ENCODE results near the gene TUBG2. TPM values are rescaled to one million over a fixed set of nuclear protein-coding genes. Genes with fewer than 3 reads are reported as not detected.

TUBG2 gene
- total RNA-seq, 1 experiment from 2014 or later: 20.4 TPM

DNA sequence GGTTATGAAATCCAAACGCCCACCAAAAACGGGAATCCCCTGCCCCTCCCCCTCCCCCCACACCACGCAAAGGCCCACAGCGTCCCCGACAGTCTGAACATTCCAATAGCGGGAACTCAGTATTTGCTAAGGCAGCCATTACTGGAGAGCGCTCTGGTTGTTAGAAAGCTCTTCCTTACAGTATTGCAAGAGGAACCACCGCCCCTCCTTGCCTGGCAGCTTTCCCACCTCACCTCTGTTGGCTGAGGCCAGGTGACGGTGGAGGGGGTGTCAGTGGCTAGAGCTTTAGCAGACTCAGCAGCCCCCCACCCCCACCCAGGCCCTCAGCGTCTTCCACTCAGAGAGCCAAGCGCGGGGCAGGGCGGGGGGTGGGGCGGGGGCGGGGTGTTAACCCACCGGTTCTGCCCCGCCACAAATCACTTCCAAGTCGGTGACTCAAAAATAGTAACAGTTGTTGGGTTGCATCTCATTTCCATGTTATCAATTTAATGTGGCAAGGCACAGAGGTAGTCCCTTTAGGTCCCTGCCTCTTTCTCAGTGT lies 19.9 kb downstream of the TUBG2 start:
- H4K91ac ChIP-seq (ENCODE audit: insufficient read length, low read depth, low read length): no peak overlapping the region
- H3K36me3 Mint-ChIP-seq (ENCODE audit: insufficient read depth in 1 of 3, low read depth in 3 of 3): peaks cover 0 to 5% (median 0%) of the 10 kb centered on the region in 3 experiments; a peak in 2 of 7 replicates
- no peak overlapping the region for H4K5ac ChIP-seq (ENCODE audit: insufficient read length, low read depth, low read length)
- no peak overlapping the region for H2BK120ac ChIP-seq (ENCODE audit: low read depth, low read length, poor library complexity, severe bottlenecking)
- peak overlapping the region; percentile 83 for H3K4me2 ChIP-seq (ENCODE audit: insufficient read depth, insufficient read length, low read length)
- H3K9me3 ChIP-seq (ENCODE audit: control insufficient read depth, low read depth, low read length): no peaks in the 10 kb centered on the region
- H3K27ac ChIP-seq (ENCODE audit: insufficient read length, low read depth, low read length): no peak overlapping the region
- TF ChIP-seq, protein P1, sequence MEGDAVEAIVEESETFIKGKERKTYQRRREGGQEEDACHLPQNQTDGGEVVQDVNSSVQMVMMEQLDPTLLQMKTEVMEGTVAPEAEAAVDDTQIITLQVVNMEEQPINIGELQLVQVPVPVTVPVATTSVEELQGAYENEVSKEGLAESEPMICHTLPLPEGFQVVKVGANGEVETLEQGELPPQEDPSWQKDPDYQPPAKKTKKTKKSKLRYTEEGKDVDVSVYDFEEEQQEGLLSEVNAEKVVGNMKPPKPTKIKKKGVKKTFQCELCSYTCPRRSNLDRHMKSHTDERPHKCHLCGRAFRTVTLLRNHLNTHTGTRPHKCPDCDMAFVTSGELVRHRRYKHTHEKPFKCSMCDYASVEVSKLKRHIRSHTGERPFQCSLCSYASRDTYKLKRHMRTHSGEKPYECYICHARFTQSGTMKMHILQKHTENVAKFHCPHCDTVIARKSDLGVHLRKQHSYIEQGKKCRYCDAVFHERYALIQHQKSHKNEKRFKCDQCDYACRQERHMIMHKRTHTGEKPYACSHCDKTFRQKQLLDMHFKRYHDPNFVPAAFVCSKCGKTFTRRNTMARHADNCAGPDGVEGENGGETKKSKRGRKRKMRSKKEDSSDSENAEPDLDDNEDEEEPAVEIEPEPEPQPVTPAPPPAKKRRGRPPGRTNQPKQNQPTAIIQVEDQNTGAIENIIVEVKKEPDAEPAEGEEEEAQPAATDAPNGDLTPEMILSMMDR (conservative IDR thresholded peaks at IDR 0.05): no peak
- no peak overlapping the region for H2BK5ac ChIP-seq (ENCODE audit: insufficient read length, low read length)
- H3K4ac ChIP-seq (ENCODE audit: low read depth, low read length): no peak overlapping the region
- H3K4me3 Mint-ChIP-seq: peak overlapping the region; percentile 82 to 92
- H3K27me3 Mint-ChIP-seq (ENCODE audit: low read depth): peaks cover 29% of the 10 kb centered on the region
- no peaks in the 10 kb centered on the region for H3K79me1 ChIP-seq (ENCODE audit: insufficient read depth, low read depth, low read length, poor library complexity, severe bottlenecking)
- H4K8ac ChIP-seq (replicated peaks; ENCODE audit: insufficient read length, low read depth, low read length): no peak overlapping the region
- H3K9me3 Mint-ChIP-seq: no peaks in the 10 kb centered on the region; a peak in 2 of 5 replicates
- peak overlapping the region; percentile 50 for H3K9ac ChIP-seq (ENCODE audit: extremely low read depth, insufficient read length, low read length)
- no peak overlapping the region for H2AK5ac ChIP-seq (ENCODE audit: insufficient read length, low read length)
- H3K23ac ChIP-seq (ENCODE audit: insufficient read length, low read depth, low read length): no peak overlapping the region
- peak overlapping the region; percentile 73 for H3K18ac ChIP-seq (ENCODE audit: insufficient read length, low read depth, low read length)
- no peak overlapping the region for H2AFZ ChIP-seq (ENCODE audit: low read length)
- H3K4me1 Mint-ChIP-seq: peaks cover 44 to 57% of the 10 kb centered on the region in 2 experiments
- no peaks in the 10 kb centered on the region for H4K20me1 ChIP-seq (ENCODE audit: control insufficient read depth, insufficient read depth, insufficient read length)
- no peak overlapping the region for H2BK20ac ChIP-seq (ENCODE audit: low read depth, low read length, poor library complexity, severe bottlenecking)
- DNase-seq: peak; percentile 72
- H3K14ac ChIP-seq (ENCODE audit: insufficient read depth, low read length): 0 out of 2 replicates have a peak overlapping the region, but pooled peaks have one; percentile 78
- peaks cover 6% of the 10 kb centered on the region; the same call in 1 of the 2 replicates for H3K4me1 ChIP-seq (ENCODE audit: insufficient read depth, low read length)
- WGBS (ENCODE audit: extremely low coverage, insufficient read length, low lambda C conversion rate): no CpG with 5 or more reads among the region's 18 CpGs
- no peak overlapping the region for H3T11ph ChIP-seq (ENCODE audit: low read length)
- peak overlapping the region in 2 of 3 experiments; percentile 93 to 98; a peak in 4 of 7 replicates for H3K27ac Mint-ChIP-seq
- no peak overlapping the region for H2BK15ac ChIP-seq (ENCODE audit: low read depth, low read length)
- no peaks in the 10 kb centered on the region; the same call in 1 of the 2 replicates for H3K27me3 ChIP-seq (ENCODE audit: insufficient read depth, low read length)
- no peak overlapping the region for H2BK12ac ChIP-seq (ENCODE audit: insufficient read length, low read depth, low read length)
- H3K23me2 ChIP-seq (ENCODE audit: insufficient read length, low read depth, low read length, poor library complexity, severe bottlenecking): peaks cover 36% of the 10 kb centered on the region
- no peaks in the 10 kb centered on the region; the same call in 1 of the 2 replicates for H3K79me2 ChIP-seq (ENCODE audit: insufficient read depth, low read length)
- H3K56ac ChIP-seq (ENCODE audit: insufficient read length, low read depth, low read length): no peak overlapping the region

Measured in H9 (cell line).